CD4-positive, alpha-beta T cell treated with Interleukin-15 for 1 hour (primary cell): ENCODE results near the gene TCL1B.
"Not testable (repeated sequence)": the region's sequence is repeated elsewhere in the genome, so short reads cannot be mapped to it uniquely, and the experiment has no call there.

Source experiments
- DNase-seq: peaks from one replicate; pipeline ENCODE4 v3.0.0-alpha.2; 2020

TCL1B gene

DNA sequence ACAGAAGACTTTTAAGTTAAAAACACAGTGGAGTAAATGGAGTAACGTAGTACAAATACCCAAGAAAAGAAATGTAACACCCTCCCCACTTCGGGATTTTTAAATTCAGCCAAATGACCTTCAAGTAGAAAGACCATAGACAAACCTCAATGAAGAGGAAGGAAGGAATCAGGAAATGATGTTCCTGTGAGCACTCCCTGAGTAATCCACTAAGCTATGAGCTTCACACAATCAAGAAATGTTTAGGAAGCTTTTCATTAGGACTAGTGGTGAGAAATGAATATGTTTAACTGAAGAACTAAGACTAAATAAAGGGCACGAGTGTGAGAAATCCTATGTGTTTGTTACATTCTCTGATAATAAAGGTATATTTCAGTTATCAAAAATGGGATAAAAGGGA lies 17.6 kb downstream of the TCL1B start:
- DNase-seq, result no peak

GRCh38 chr14:95705518-95705917 lies 19.3 kb downstream of the TCL1B start:
- no peak for DNase-seq

DNA sequence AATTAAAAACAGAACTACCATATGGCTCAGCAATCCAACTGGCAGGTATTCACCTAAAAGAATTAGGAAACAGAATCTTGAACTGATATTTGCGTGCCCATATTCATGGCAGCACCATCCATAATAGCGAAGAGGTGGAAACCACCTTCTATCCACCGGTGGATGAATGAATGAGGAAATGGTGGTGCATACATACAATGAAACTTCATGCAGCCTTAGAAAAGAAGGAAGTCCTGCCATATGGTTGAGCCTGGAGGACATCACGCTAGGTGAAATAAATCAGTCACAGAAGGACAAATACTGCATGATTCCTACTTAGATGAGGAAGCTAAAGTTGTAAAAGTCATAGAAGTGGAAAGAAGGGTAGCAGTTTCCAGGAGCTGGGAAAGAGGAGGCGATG lies 21.1 kb downstream of the TCL1B start:
- DNase-seq, result no peak

GRCh38 chr14:95710106-95710505 lies 23.9 kb downstream of the TCL1B start:
- no peak for DNase-seq

- no peak for DNase-seq
These were observed 25.4 kb downstream of the TCL1B start for GRCh38 chr14:95711476-95712176.

GRCh38 chr14:95712398-95712797 lies 26.2 kb downstream of the TCL1B start:
- no peak for DNase-seq

- DNase-seq, result peak; percentile 65
These were observed 27.6 kb downstream of the TCL1B start, which contains the start of gene TCL1A for GRCh38 chr14:95713596-95714371. TSS of gene TCL1A (minus strand) at chr14:95714125. CDS start at chr14:95714066, 59 bp downstream.

GRCh38 chr14:95722525-95723190 lies 36.4 kb downstream of the TCL1B start:
- DNase-seq, result no peak

- DNase-seq, result peak; percentile 54
These were observed 39.6 kb downstream of the TCL1B start for GRCh38 chr14:95725685-95726336.

DNA sequence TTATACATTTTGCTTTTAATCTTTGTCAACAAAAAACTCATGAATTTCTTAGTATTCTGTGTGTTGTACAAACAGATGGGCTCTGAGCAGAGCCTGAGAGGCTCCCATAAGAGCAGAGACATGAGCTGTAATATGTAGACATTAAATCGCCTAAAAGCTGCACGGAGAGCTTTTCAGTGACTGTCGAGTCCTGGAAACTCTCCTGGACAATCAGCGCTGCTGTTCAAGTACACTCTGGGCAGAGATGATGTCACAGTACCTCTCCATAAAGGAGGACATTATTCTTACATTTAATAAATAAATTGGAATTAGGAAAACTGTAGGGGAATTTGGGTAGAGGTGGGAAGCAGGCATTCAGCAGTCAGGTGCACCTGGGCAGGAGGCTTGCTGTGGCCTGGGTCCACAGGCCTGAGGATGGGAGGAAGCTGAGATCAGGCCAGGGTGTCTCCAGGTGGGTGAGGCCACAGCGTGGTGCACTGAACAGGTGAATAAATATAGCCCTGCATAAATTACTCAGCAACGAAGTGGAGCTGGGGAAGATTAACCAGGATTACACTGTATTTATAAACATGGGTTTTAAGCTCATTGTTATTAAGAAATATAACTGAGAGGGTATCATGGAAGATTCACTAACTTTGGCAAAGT lies 41.0 kb downstream of the TCL1B start:
- DNase-seq, result no peak

DNA sequence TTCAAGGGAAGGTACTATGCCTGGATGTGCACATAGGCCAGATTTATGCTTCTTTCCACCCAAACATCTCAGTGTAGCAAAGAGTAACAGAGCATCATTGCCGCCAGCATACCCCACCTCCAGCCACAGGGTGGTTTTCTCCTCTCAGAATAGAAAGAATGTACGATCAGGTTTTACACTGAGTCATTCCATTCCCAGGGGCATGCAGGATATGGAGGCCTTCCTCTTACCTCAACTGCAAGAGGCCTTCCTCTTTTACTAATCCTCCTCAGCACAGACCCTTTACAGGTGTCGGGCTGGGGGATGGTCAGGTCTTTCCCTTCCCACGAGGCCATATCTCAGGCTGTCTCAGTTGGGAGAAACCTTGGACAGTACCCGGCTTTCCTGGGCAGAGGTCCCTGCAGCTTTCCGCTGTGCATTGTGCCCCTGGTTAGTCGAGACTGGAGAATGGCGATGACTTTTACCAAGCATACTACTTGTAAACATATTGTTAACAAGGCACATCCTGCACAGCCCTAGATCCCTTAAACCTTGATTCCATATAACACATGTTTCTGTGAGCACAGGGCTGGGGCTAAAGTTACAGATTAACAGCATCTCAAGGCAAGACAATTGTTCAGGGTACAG lies 43.3 kb downstream of the TCL1B start:
- DNase-seq, result not testable (repeated sequence)

DNA sequence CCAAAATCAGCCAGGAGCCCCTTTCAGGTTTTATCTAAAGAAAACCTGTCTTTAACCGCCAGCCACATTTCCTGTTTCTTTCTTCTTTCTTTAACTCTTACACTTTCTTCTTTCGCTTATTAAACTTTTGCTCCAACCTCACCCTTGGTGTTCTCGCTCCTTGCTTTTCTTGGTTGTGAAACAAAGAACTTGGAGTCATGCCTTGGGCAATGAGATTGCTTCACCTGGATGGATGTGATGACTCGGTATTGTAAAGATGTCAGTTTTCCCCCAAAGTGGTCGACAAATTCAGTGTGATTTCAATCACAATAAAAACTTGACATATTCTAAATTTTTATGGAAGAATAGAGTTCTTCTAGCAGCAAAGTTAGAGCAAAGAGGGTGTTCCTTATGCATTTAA lies 43.9 kb downstream of the TCL1B start:
- no peak for DNase-seq

- no peak for DNase-seq
These were observed 47.0 kb downstream of the TCL1B start for GRCh38 chr14:95733212-95733611.

GRCh38 chr14:95739356-95739755 lies 53.1 kb downstream of the TCL1B start:
- DNase-seq, result no peak

- no peak for DNase-seq
These were observed 54.8 kb downstream of the TCL1B start for GRCh38 chr14:95741038-95741490.

DNA sequence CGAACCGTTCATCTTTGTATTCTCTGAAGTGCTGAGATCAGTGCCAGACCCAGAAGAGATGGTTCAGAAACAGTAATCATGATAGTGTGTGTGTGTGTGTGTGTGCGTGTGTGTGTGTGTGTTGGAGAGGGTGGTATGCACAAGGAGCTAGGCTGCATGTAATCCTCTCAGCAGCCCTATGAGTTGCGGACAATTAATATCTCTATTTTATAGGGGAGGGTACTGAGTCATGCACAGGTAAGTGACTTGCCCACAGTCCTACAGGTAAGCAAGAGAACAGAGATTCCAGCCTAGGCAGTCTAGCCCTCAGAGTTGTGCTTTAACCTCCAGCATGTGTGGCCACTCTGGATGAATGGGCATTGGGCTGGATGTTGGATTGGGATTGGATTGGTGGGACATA lies 55.6 kb downstream of the TCL1B start:
- no peak for DNase-seq
